PFSK-1 (cell line): ENCODE data around the gene PRDM16.

Experiments
- FOXP2 ChIP-seq: optimal IDR thresholded peaks from 2 replicates; pipeline ENCODE3; 2011; ENCODE audit warnings: borderline replicate concordance, control low read depth, inconsistent platforms; ENCODE audit not compliant: insufficient read depth; ENCODE audit errors: extremely low read length, extremely low read depth
- POLR2AphosphoS5 ChIP-seq: IDR thresholded peaks from 2 replicates; pipeline ENCODE4 v1.6.1; 2012; ENCODE audit warnings: low read depth, mild to moderate bottlenecking, control low read depth, low read length, moderate library complexity
- SIN3A ChIP-seq: IDR thresholded peaks from 2 replicates; pipeline ENCODE4 v1.6.1; 2012; ENCODE audit warnings: mild to moderate bottlenecking, low read length, moderate library complexity, borderline replicate concordance; ENCODE audit not compliant: insufficient read depth
- TAF1 ChIP-seq: IDR thresholded peaks from 2 replicates; pipeline ENCODE4 v1.6.1; 2012; ENCODE audit warnings: low read length, control low read depth, borderline replicate concordance; ENCODE audit not compliant: insufficient read depth
- TF ChIP-seq, protein P1 (sequence below), 2 experiments: IDR thresholded peaks; 2 replicates each; pipeline versions ENCODE4 v1.6.1 to v1.8.0; 2011 to 2012; ENCODE audit warnings: low read depth in 2 of 2, low read length in 2 of 2, control low read depth in 1 of 2, inconsistent platforms in 1 of 2, mild to moderate bottlenecking in 1 of 2, moderate library complexity in 1 of 2; ENCODE audit not compliant: insufficient read depth in 1 of 2

Gene PRDM16

DNA sequence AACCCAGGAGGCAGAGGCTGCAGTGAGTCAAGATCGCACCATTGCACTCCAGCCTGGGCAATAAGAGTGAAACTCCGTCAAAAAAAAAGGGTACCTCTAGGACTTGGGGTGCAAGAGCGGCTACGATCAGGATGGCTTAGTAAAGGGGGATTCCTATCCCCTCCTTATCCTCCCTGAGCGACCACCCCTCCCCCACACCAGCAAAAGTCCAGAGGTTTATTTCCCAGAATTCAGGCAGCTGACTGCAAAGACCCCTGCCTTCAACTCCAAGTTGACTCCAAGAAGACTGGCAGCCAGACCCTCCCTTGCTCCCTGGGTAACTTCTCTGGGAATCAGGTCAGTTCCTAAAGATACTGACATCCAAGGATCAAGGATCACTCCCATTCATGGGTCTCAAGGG lies 12.4 kb upstream of the PRDM16 start:
- no peak for TF ChIP-seq TAF1
- no peak for TF ChIP-seq POLR2AphosphoS5
- no peak for TF ChIP-seq FOXP2
- TF ChIP-seq SIN3A, result no peak
- TF ChIP-seq, protein P1, sequence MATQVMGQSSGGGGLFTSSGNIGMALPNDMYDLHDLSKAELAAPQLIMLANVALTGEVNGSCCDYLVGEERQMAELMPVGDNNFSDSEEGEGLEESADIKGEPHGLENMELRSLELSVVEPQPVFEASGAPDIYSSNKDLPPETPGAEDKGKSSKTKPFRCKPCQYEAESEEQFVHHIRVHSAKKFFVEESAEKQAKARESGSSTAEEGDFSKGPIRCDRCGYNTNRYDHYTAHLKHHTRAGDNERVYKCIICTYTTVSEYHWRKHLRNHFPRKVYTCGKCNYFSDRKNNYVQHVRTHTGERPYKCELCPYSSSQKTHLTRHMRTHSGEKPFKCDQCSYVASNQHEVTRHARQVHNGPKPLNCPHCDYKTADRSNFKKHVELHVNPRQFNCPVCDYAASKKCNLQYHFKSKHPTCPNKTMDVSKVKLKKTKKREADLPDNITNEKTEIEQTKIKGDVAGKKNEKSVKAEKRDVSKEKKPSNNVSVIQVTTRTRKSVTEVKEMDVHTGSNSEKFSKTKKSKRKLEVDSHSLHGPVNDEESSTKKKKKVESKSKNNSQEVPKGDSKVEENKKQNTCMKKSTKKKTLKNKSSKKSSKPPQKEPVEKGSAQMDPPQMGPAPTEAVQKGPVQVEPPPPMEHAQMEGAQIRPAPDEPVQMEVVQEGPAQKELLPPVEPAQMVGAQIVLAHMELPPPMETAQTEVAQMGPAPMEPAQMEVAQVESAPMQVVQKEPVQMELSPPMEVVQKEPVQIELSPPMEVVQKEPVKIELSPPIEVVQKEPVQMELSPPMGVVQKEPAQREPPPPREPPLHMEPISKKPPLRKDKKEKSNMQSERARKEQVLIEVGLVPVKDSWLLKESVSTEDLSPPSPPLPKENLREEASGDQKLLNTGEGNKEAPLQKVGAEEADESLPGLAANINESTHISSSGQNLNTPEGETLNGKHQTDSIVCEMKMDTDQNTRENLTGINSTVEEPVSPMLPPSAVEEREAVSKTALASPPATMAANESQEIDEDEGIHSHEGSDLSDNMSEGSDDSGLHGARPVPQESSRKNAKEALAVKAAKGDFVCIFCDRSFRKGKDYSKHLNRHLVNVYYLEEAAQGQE (IDR thresholded peaks at IDR 0.05; ENCODE audit: insufficient read depth in 1 of 2, low read depth in 2 of 2, low read length in 2 of 2), result no peak

DNA sequence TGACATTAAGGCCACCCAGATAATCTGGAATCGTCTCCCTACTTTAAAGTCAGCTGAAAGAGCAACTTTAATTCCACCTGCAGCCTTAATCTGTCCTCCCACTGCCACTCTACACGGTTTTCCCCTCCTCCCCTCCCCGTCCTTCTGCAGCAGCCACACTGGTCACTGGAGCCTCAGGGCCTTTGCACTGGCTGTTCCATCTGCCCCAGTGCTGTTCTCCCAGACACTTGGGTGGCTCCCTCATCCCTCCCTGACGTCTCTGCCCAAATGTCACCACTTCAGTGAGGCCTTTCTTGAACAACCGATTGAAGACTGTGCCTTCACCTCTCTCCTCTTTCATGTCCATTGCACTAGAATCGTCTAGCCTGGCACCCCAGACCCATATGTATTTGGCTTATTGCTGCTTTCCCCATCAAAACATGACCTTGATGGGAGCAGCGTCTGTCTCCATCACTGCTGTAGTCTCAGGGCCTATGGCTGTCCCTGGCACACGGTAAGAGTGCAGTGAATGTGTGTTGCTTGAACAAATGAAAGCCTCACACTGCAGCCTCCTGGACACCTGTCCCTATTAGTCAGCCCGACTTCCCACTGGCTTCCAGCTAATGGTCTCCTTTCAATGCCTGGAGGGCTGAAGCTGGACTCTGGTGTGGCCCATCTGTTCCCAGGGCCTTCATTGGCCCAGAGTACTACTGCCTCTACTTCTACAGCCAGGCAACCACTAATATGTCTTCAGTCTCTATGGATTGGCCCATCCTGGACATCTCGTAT lies 10.6 kb upstream of the PRDM16 start:
- TF ChIP-seq TAF1, result no peak
- TF ChIP-seq POLR2AphosphoS5, result no peak
- TF ChIP-seq, protein P1 (IDR thresholded peaks at IDR 0.05; ENCODE audit: insufficient read depth in 1 of 2, low read depth in 2 of 2, low read length in 2 of 2), result no peak
- no peak for TF ChIP-seq SIN3A
- TF ChIP-seq FOXP2, result no peak

DNA sequence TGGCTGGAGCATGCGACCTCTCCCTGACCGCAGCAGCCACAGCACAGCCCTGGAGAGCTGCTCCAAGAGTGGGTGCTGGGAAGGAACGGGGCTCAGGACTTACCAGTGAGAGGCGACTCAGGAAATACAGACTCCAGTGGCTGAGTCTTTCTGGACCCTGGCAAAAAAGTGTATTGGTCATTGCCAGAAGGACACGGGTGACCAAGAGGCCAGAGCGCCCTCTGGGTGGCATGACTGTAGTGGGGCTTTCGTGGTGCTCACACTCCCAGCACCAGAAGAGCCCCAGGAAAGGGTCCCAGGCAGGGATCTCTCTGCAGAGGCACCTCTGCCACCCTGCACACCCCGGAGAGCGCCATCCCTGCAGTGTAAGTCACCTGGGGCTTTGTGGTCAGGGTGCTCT lies 8.9 kb upstream of the PRDM16 start:
- TF ChIP-seq FOXP2 (no peak), POLR2AphosphoS5 (no peak)

DNA sequence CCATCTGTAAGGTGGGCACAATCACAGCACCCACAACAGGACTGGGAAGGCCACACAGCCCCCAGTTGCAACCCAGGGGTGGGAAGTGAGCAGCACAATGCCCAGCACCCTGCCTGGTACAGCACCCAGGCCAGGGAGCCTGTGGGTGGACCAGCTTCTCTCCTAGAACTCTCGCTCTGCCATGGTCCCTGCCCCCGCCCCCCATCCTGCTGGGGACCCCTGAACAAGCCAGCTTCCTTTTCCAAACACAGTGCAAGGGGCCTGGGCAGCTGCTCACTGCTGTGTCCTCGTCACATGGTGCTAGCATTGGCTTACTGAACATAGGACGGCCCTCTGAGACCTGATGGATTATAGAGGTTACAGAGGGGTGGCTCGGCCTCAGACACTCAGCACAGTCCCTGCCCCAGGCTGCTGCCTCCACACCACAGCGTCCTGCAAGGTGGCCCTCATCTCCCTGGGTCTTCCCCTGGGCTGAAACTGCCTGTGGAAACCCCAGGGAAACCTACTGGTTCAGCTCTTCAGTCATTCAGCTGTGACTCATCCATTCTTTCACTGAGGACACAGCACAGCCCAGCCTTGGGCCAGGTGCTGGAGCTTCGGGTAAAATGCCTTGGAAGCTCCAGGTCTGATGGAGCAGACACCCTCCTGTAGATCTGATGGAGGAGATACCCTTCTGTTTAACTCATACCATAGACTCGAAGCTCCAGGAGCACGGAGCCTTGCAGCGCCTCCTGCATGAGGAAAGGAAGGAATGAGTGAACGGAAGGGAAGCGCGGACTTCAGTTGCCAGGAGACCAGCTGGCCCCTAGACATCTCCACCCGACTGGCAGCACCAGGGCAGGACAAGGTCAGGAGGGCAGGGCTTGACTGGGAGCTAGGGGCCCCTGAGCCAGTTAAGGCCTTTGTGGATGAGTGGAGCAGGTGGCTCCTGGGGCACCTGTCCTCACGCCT lies 8.1 kb upstream of the PRDM16 start:
- TF ChIP-seq FOXP2, result no peak
- TF ChIP-seq SIN3A, result no peak
- no peak for TF ChIP-seq POLR2AphosphoS5
- TF ChIP-seq, protein P1 (IDR thresholded peaks at IDR 0.05; ENCODE audit: insufficient read depth in 1 of 2, low read depth in 2 of 2, low read length in 2 of 2), result no peak
- TF ChIP-seq TAF1, result no peak

DNA sequence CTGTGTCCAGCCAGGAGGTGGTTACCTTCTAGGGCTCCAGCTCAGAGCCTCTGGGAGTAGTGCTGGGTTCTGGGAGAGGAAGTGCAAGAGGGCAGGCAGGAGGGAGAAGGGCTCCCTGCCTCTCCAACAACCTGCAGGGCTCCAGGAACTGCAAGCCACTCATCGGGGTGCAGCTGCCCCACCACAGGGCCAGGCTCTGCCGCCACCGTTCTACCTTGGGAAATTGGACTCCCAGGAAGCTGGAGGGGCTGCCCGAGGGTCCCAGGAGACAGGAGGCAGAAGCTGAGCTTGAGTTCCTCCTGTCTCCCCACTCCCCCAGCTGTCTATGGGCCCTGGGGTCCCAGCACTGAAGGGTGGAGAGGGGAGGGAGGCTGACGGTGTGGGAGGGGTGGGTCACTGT lies 7.4 kb upstream of the PRDM16 start:
- TF ChIP-seq, protein P1 (IDR thresholded peaks at IDR 0.05; ENCODE audit: insufficient read depth in 1 of 2, low read depth in 2 of 2, low read length in 2 of 2), result no peak
- TF ChIP-seq SIN3A, result no peak
- no peak for TF ChIP-seq TAF1
- no peak for TF ChIP-seq FOXP2
- no peak for TF ChIP-seq POLR2AphosphoS5
